Loucy (cell line): ENCODE data around the gene PRSS56.

ENCODE experiments used
- CTCF ChIP-seq: fragments of 200-600 bp; sonication (generic); conservative IDR thresholded peaks from 2 replicates; pipeline ENCODE4 v1.5.1; 2014; ENCODE audit warnings: mild to moderate bottlenecking, antibody characterized with exemption, low read length
- EZH2phosphoT487 ChIP-seq: fragments of 200-600 bp; IDR thresholded peaks from 2 replicates; pipeline ENCODE4 v1.6.1; 2018; ENCODE audit warnings: antibody characterized with exemption, mild to moderate bottlenecking, moderate library complexity, borderline replicate concordance

DNA sequence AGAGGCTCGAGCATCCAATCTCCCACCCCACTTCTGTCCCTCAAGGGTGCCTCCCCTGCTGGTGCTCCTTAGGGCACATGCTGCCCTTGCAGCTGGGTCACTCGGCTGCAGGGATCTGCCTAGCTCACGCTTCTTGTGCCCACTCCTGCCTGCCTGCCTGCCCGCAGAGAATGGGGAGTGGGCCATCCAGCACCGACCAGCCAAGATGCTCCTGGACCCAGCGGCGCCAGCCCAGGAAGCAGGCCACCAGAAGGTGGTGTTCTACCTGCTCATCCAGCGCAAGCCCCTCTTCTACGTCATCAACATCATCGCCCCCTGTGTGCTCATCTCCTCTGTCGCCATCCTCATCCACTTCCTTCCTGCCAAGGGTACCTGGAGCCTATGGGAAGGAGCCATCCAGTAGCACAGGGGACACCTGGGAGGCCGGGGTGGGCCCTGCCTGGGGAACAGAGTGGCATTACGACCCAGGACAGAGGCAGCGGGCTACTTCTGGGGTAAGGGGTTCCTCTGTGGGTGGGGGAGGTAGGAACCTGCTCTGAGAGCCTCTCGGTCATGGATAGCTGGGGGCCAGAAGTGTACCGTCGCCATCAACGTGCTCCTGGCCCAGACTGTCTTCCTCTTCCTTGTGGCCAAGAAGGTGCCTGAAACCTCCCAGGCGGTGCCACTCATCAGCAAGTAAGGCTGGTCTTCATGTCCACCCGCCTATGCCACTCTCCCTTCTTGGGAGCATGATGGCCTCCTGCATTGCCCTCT lies 22.7 kb downstream of the PRSS56 start:
- TF ChIP-seq CTCF (no peak), EZH2phosphoT487 (no peak)
